HG03135 (cell line): ENCODE data around the gene CPXM2.
A peak's percentile ranks its signal among the peaks of the same experiment; 100 is the strongest.

Source experiments
- ATAC-seq: cut with Tn5 transposase; IDR thresholded peaks from one replicate; pipeline ENCODE4 v1.9.1; 2021; ENCODE audit warnings: mild to moderate bottlenecking, moderate library complexity; ENCODE audit not compliant: unreplicated experiment

The CPXM2 gene

GRCh38 chr10:123852411-123852951 lies 39.1 kb downstream of the CPXM2 start:
- no peak for ATAC-seq

GRCh38 chr10:123848564-123849457 lies 42.8 kb downstream of the CPXM2 start:
- no peak for ATAC-seq

GRCh38 chr10:123847686-123848432 lies 43.7 kb downstream of the CPXM2 start:
- ATAC-seq: no peak

- no peak for ATAC-seq
These were observed 47.8 kb downstream of the CPXM2 start for GRCh38 chr10:123843835-123844234.

- ATAC-seq: no peak
These were observed 48.8 kb downstream of the CPXM2 start for GRCh38 chr10:123842692-123843385.

GRCh38 chr10:123841560-123841959 lies 50.0 kb downstream of the CPXM2 start:
- ATAC-seq: no peak

GRCh38 chr10:123841115-123841514 lies 50.5 kb downstream of the CPXM2 start:
- ATAC-seq: no peak

- no peak for ATAC-seq
These were observed 50.9 kb downstream of the CPXM2 start for GRCh38 chr10:123840714-123841113.

- ATAC-seq: no peak
These were observed 52.9 kb downstream of the CPXM2 start for GRCh38 chr10:123838596-123839310.

- ATAC-seq: no peak
These were observed 53.9 kb downstream of the CPXM2 start for GRCh38 chr10:123837756-123838155.

GRCh38 chr10:123836418-123837145 lies 55.0 kb downstream of the CPXM2 start:
- ATAC-seq: no peak

- ATAC-seq: peak; percentile 93
These were observed 56.0 kb downstream of the CPXM2 start for GRCh38 chr10:123835575-123835974.

- ATAC-seq: no peak
These were observed 58.3 kb downstream of the CPXM2 start for GRCh38 chr10:123833170-123833850.

GRCh38 chr10:123831259-123831658 lies 60.3 kb downstream of the CPXM2 start:
- ATAC-seq: no peak

- ATAC-seq: no peak
These were observed 70.5 kb downstream of the CPXM2 start for GRCh38 chr10:123821136-123821535.

- no peak for ATAC-seq
These were observed 82.0 kb downstream of the CPXM2 start for GRCh38 chr10:123809632-123810031.

- ATAC-seq: no peak
These were observed 82.7 kb downstream of the CPXM2 start for GRCh38 chr10:123808906-123809305.

GRCh38 chr10:123808286-123808685 lies 83.3 kb downstream of the CPXM2 start:
- no peak for ATAC-seq

- ATAC-seq: no peak
These were observed 84.1 kb downstream of the CPXM2 start for GRCh38 chr10:123807444-123808035.
